ENCODE data around the gene SYMPK. TPM values are rescaled to one million over a fixed set of nuclear protein-coding genes. Genes with fewer than 3 reads are reported as not detected.

Gene SYMPK
- total RNA-seq, 4 donors from 2014 or later: 15.7 to 50.5 (median 28.8) TPM

- TF ChIP-seq CTCF (IDR thresholded peaks at IDR 0.05; ENCODE audit: low read depth): no peak
Measured at GRCh38 chr19:45895519-45895972, 32.6 kb upstream of the SYMPK start.

- TF ChIP-seq CTCF (IDR thresholded peaks at IDR 0.05; ENCODE audit: low read depth): no peak
Measured at GRCh38 chr19:45890877-45891276, 27.9 kb upstream of the SYMPK start.

GRCh38 chr19:45889210-45889885 is 26.4 kb upstream of the SYMPK start:
- no peak for TF ChIP-seq CTCF (IDR thresholded peaks at IDR 0.05; ENCODE audit: low read depth)

GRCh38 chr19:45887200-45887710 is 24.3 kb upstream of the SYMPK start:
- TF ChIP-seq CTCF (IDR thresholded peaks at IDR 0.05; ENCODE audit: low read depth): no peak

GRCh38 chr19:45886427-45887199 is 23.7 kb upstream of the SYMPK start:
- TF ChIP-seq CTCF (IDR thresholded peaks at IDR 0.05; ENCODE audit: low read depth): no peak

- TF ChIP-seq CTCF (IDR thresholded peaks at IDR 0.05; ENCODE audit: low read depth): no peak
Measured at GRCh38 chr19:45885556-45886426, 22.8 kb upstream of the SYMPK start, which contains the start of gene IRF2BP1. IRF2BP1 (minus strand) TSS chr19:45886141; CDS start chr19:45885774, 367 bp downstream.
